PC-9 (cell line): ENCODE measurements around the gene AKR1C1. TPM values are rescaled to one million over a fixed set of nuclear protein-coding genes. Genes with fewer than 3 reads are reported as not detected.
"Not testable (repeated sequence)": the region's sequence is repeated elsewhere in the genome, so short reads cannot be mapped to it uniquely, and the experiment has no call there.

Experiments
- BruUV-seq: library from RNA; stranded (reverse); fragments of 400-500 nt; replicated peaks from 2 replicates; lab custom pipeline; 2021; lab: Mats Ljungman, UMichigan
- CTCF ChIA-PET: fragments of 300-600 bp; sonication (Branson Sonifier 250); formaldehyde crosslinking; loops from one replicate; lab custom pipeline; 2022; ENCODE audit warnings: antibody characterized with exemption; lab: Charles Lee
- POLR2A ChIA-PET: fragments of 300-600 bp; sonication (Branson Sonifier 250); formaldehyde crosslinking; loops from one replicate; lab custom pipeline; 2022; ENCODE audit warnings: antibody characterized with exemption; ENCODE audit not compliant: unreplicated experiment; lab: Charles Lee
- DNase-seq, 2 experiments: peaks; one replicate each; pipeline versions ENCODE4 v3.0.0 to v3.0.0-alpha.2; 2015 to 2022; ENCODE audit warnings: mixed read lengths in 1 of 2
- H2AFZ ChIP-seq: fragments of 200-600 bp; sonication (generic); 2 replicates; pipeline ENCODE4 v1.8.1; 2017; ENCODE audit warnings: antibody characterized with exemption
- H3F3A ChIP-seq: fragments of 200-600 bp; sonication (generic); 2 replicates; pipeline ENCODE4 v1.8.1; 2017; ENCODE audit warnings: antibody characterized with exemption, mild to moderate bottlenecking, low read depth; ENCODE audit not compliant: insufficient read depth
- H3K27ac ChIP-seq: fragments of 200-600 bp; sonication (generic); 2 replicates; pipeline ENCODE4 v1.6.1; 2016; ENCODE audit warnings: mixed run types
- H3K27me3 ChIP-seq: fragments of 200-600 bp; sonication (generic); 2 replicates; pipeline ENCODE4 v1.6.1; 2016; ENCODE audit warnings: low read depth, mixed run types; ENCODE audit not compliant: insufficient read depth
- H3K36me3 ChIP-seq: fragments of 200-600 bp; sonication (generic); 2 replicates; pipeline ENCODE4 v1.6.1; 2016; ENCODE audit warnings: low read depth, mixed run types
- H3K4me1 ChIP-seq: fragments of 200-600 bp; sonication (generic); replicated peaks from 2 replicates; pipeline ENCODE4 v1.6.1; 2016; ENCODE audit warnings: mixed run types; ENCODE audit not compliant: insufficient read depth
- H3K4me2 ChIP-seq: fragments of 200-600 bp; sonication (generic); 2 replicates; pipeline ENCODE4 v1.6.1; 2017; ENCODE audit warnings: mixed run types
- H3K4me3 ChIP-seq: fragments of 200-600 bp; sonication (generic); 2 replicates; pipeline ENCODE4 v1.6.1; 2016; ENCODE audit warnings: mixed run types
- H3K79me2 ChIP-seq: fragments of 200-600 bp; sonication (generic); 2 replicates; pipeline ENCODE4 v1.6.1; 2017; ENCODE audit warnings: low read depth, mixed run types
- H3K9me2 ChIP-seq: fragments of 200-600 bp; sonication (generic); 2 replicates; pipeline ENCODE4 v1.8.1; 2017; ENCODE audit warnings: mild to moderate bottlenecking; ENCODE audit not compliant: insufficient read depth
- H3K9me3 ChIP-seq: fragments of 200-600 bp; sonication (generic); 2 replicates; pipeline ENCODE4 v1.8.1; 2016; ENCODE audit warnings: low read depth; ENCODE audit not compliant: insufficient read depth
- H4K20me1 ChIP-seq: fragments of 200-600 bp; sonication (generic); 2 replicates; pipeline ENCODE4 v1.8.1; 2017; ENCODE audit not compliant: insufficient read depth
- CTCF ChIP-seq: fragments of 200-600 bp; sonication (generic); conservative IDR thresholded peaks from 2 replicates; pipeline ENCODE4 v1.6.1; 2017; ENCODE audit warnings: mixed run types, antibody characterized with exemption, mild to moderate bottlenecking, moderate library complexity
- EZH2 ChIP-seq: fragments of 200-600 bp; sonication (generic); IDR thresholded peaks from 2 replicates; pipeline ENCODE4 v1.8.0; 2017; ENCODE audit warnings: antibody characterized with exemption, low read depth
- intact Hi-C: fragments of 100-400 bp; cut with micrococcal nuclease; formaldehyde crosslinking; loops from one replicate; pipeline ENCODE4 v1.10.0; 2022; ENCODE audit not compliant: unreplicated experiment
- total RNA-seq: library from RNA; stranded (reverse); gene quantifications from 2 replicates; pipeline ENCODE4 v1.2.3, GENCODE V29; 2021

AKR1C1 gene
- total RNA-seq, 1 experiment from 2014 or later = 1,313 TPM

GRCh38 chr10:5023177-5023805, 60.1 kb downstream of the AKR1C1 start:
- Histone ChIP-seq H2AFZ (no peak overlapping the region), H3K9me3 (no peaks in the 10 kb centered on the region; the same call in 1 of the 2 replicates), H3K4me2 (peak overlapping the region; percentile 78), H3K79me2 (no peaks in the 10 kb centered on the region), H3F3A (peaks cover 59% of the 10 kb centered on the region), H3K36me3 (0 out of 2 replicates have a peak, but pooled peaks cover 3% of the 10 kb centered on the region), H3K4me3 (no peak overlapping the region), H3K27ac (peak overlapping the region; percentile 100), H3K4me1 (peaks cover 79% of the 10 kb centered on the region), H3K9me2 (no peaks in the 10 kb centered on the region), H4K20me1 (no peaks in the 10 kb centered on the region), H3K27me3 (no peaks in the 10 kb centered on the region)
- ChIA-PET POLR2A (no interaction called here), CTCF (no interaction called here)
- intact Hi-C loops = no loop called here
- no TSS peak for BruUV-seq
- DNase-seq = no peak
- TF ChIP-seq EZH2 (no peak), CTCF (no peak)

- H3K27ac ChIP-seq = peak overlapping the region; percentile 100
- H3K9me2 ChIP-seq, H3K79me2 ChIP-seq, H3K4me3 ChIP-seq, H2AFZ ChIP-seq, BruUV-seq, CTCF ChIA-PET, H4K20me1 ChIP-seq, H3K27me3 ChIP-seq, H3K9me3 ChIP-seq, H3K36me3 ChIP-seq: not testable (repeated sequence)
- POLR2A ChIA-PET = interaction anchor here (0.6 to 0.7 kb wide), 6 partner anchors 11 to 864 kb away, joined by 3 to 6 read pairs (median 4); partner anchors contain the start of genes ANKRD16 and FBH1
- H3F3A ChIP-seq = peaks cover 44% of the 10 kb centered on the region
- H3K4me1 ChIP-seq = peaks cover 58% of the 10 kb centered on the region
- intact Hi-C loops = loop anchor here (1.0 kb wide), 1 partner anchor 46 kb away; no protein-coding TSS in a partner anchor
- H3K4me2 ChIP-seq = peak overlapping the region; percentile 53
- peak; percentile 64 to 79 for DNase-seq
Measured at GRCh38 chr10:5025461-5025881, 62.3 kb downstream of the AKR1C1 start.

DNA sequence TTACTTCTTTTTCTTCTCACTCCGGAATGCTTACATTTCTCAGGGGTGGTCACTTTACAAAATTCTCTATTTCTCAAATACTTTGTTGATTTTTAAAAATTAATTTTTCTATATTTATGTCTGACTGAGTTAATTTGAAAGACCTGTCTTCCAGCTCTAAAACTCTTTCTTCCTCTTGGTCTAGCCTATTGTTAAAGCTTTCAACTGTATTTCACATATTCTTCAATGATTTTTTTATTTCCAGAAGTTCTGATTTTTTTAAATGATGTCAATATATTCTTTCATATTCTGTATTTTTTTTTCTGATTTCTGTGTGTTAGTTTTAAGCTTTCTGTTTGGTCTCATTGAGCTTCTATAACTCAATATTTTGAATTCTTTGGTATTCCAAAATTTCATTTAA, 67.8 kb downstream of the AKR1C1 start:
- peaks cover 7% of the 10 kb centered on the region; the same call in 1 of the 2 replicates for H3F3A ChIP-seq
- POLR2A ChIA-PET = interaction anchor here (0.7 kb wide), 1 partner anchor 17 kb away, joined by 4 read pairs; no protein-coding TSS in a partner anchor
- no peaks in the 10 kb centered on the region for H4K20me1 ChIP-seq
- 0 out of 2 replicates have a peak, but pooled peaks cover 3% of the 10 kb centered on the region for H3K36me3 ChIP-seq
- H3K4me2 ChIP-seq = no peak overlapping the region
- no peaks in the 10 kb centered on the region for H3K27me3 ChIP-seq
- TF ChIP-seq EZH2 = no peak
- no peak for TF ChIP-seq CTCF
- no peak for DNase-seq
- H3K27ac ChIP-seq = no peak overlapping the region
- CTCF ChIA-PET = no interaction called here
- no peaks in the 10 kb centered on the region for H3K9me2 ChIP-seq
- peaks cover 9% of the 10 kb centered on the region for H3K4me1 ChIP-seq
- BruUV-seq = no TSS peak
- H3K9me3 ChIP-seq = no peaks in the 10 kb centered on the region; the same call in 1 of the 2 replicates
- H3K4me3 ChIP-seq = no peak overlapping the region
- intact Hi-C loops = no loop called here
- H3K79me2 ChIP-seq = no peaks in the 10 kb centered on the region
- H2AFZ ChIP-seq = no peak overlapping the region

DNA sequence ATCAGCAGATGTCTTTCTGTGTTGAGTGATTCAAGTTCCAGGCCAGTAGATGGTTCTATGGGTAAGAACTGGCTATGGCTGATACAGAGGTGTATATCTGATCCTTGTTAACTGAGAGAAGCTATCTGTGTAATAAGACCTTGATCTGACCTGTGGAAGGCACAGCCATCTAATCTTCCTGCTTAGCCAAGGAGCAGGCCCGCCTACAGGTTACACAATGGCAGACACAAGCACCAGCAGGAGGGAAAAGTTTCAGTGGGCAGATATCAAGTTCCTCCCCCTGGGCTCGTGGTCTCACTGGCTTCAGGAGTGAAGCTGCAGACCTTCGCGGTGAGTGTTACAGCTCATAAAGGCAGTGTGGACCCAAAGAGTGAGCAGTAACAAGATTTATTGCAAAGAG, 68.4 kb downstream of the AKR1C1 start:
- H3K79me2 ChIP-seq, DNase-seq, BruUV-seq, H4K20me1 ChIP-seq, H3K4me3 ChIP-seq, H3K4me1 ChIP-seq, H3K27me3 ChIP-seq, H3K27ac ChIP-seq, H3F3A ChIP-seq, H3K9me3 ChIP-seq, H3K36me3 ChIP-seq, H3K4me2 ChIP-seq, intact Hi-C loops, H3K9me2 ChIP-seq, H2AFZ ChIP-seq: not testable (repeated sequence)
- ChIA-PET POLR2A (interaction anchor here (0.7 kb wide), 1 partner anchor 17 kb away, joined by 4 read pairs; no protein-coding TSS in a partner anchor), CTCF (interaction anchor here (0.6 kb wide), 1 partner anchor 403 kb away, joined by 4 read pairs; no protein-coding TSS in a partner anchor)

DNA sequence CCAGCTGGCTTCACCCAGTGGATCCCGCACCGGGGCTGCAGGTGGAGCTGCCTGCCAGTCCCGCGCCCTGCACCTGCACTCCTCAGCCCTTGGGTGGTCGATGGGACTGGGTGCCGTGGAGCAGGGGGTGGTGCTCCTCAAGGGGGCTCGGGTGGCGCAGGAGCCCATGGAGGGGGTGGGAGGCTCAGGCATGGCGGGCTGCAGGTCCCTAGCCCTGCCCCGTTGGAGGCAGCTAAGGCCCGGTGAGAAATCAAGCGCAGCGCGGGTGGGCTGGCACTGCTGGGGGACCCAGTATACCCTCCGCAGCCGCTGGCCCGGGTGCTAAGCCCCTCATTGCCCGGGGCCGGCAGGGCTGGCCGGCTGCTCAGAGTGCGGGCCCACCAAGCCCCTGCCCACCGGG, 69.2 kb downstream of the AKR1C1 start:
- H2AFZ ChIP-seq, H3K27ac ChIP-seq, DNase-seq, H3K4me2 ChIP-seq, H3K4me3 ChIP-seq, H4K20me1 ChIP-seq, H3K79me2 ChIP-seq, H3K9me2 ChIP-seq, CTCF ChIA-PET, H3K27me3 ChIP-seq, H3K9me3 ChIP-seq, POLR2A ChIA-PET, H3F3A ChIP-seq, intact Hi-C loops, H3K36me3 ChIP-seq, BruUV-seq, H3K4me1 ChIP-seq: not testable (repeated sequence)
